Stimulated activated effector memory CD8-positive, alpha-beta T cell treated with anti-CD3 and anti-CD28 coated beads, Interleukin-12 subunit alpha, Interleukin-12 subunit beta, amount 100 ng/mL, for 72 hours (primary cell): Measurements from ENCODE around the gene DRD4.

Experiments
- ATAC-seq: fragments of 150-1000 bp; cut with Tn5 transposase; 2 replicates; pipeline ENCODE4 v1.10.0; 2021
- DNase-seq, 2 donors: peaks; one replicate each; pipeline ENCODE4 v3.0.0; 2021 to 2022; ENCODE audit warnings: low spot score in 2 of 2
- H3K27ac Mint-ChIP-seq: one replicate; pipeline ENCODE4 v1.8.0; 2022; ENCODE audit warnings: mild to moderate bottlenecking, mixed read lengths
- H3K36me3 Mint-ChIP-seq: one replicate; pipeline ENCODE4 v1.8.0; 2022; ENCODE audit warnings: mild to moderate bottlenecking, mixed read lengths
- H3K4me1 Mint-ChIP-seq: one replicate; pipeline ENCODE4 v1.8.0; 2022; ENCODE audit warnings: mixed read lengths
- H3K4me3 Mint-ChIP-seq: one replicate; pipeline ENCODE4 v1.8.0; 2022; ENCODE audit warnings: mild to moderate bottlenecking, mixed read lengths
- H3K9me3 Mint-ChIP-seq: one replicate; pipeline ENCODE4 v1.8.0; 2022; ENCODE audit warnings: mixed read lengths

Gene DRD4

DNA sequence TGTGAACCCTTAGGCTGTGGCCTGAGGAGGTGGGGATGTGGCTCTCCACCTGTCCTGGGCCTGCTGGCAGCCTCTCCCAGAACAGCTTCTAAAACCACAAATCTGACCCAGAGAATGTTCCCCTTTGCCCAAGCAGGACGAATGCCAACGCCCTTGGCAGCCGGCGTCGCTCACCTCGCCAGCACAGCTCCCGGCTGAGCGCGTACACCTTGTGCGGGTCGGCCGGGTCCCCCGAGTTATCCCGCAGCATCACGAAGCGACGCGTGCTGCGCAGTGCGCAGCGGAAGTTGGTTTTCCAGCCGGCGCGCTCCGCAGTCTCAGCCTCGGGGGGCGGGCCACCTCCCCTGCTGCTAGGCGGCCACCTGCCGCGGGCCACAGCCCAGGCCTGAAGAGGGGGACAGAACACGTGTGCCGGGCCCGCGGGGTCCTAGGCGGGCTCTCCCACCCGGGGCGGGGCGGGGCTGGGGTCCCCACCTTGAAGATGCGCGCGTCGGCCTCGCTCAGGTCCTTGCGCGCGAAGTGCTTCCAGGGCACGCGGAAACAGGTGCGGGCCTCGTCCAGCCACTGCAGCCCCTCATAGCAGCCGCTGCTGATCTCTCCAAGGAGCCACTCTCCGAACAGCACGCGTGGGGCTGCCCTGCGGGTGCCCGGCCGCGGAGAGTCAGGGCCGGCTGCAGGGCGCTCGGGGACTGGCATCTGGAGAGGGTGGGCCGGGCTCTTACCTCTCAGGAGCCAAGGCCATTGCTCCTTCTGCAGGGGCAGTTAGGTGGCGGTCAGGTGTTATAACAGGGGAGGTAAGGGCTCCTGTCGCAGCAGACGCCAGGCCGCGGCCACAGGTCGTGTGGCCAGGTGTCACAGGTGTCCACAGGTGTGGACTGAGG is 22.2 kb upstream of the DRD4 start:
- DNase-seq (no peak), ATAC-seq (no peak)
- H3K9me3 Mint-ChIP-seq: no peaks in the 10 kb centered on the region
- peak overlapping the region; percentile 74 for H3K4me3 Mint-ChIP-seq
- H3K27ac Mint-ChIP-seq: peak overlapping the region; percentile 87
- peaks cover 41% of the 10 kb centered on the region for H3K4me1 Mint-ChIP-seq
- peaks cover 68% of the 10 kb centered on the region for H3K36me3 Mint-ChIP-seq

DNA sequence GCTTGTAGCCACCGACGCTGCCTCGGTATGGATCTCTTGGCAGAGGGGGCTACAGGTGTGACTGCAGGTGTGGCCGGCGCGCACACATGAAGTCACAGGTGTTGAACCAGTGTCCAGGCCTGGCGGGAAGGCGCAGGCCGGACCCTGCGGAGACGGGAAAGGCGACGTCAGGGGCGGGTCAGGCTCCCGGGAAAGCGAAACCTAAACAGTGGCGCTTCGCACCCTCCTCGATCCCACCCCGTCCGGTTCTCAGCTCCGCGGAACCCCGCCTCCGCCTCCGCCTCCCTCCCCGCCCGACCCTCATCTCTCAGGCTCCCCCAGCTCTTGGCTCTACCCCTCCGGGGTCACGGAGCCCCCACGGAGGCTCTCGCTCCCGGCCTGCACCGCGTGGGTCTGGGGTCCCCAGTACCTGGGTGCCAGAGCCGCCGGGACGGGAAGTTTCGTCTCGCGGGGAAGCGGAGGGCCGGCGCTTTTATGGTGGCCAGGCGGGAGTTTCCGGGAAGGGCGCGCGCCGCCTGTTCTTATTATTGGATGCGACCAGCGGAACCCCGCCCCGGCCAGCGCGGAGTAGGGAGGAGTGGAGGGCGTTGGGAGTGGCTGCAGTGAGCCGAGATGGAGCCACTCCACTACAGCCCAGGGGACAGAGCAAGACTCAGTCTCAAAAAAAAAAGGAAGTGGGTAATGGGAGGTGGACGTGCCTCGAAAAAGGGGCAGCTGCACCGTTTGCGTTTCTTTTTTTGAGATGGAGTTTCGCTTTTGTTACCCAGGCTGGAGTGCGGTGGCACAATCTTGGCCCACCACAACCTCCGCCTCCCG is 21.4 kb upstream of the DRD4 start, which contains the start of gene IRF7:
TSS of gene IRF7 (minus strand) at position 447 of the 816 bp plus-strand sequence. CDS start 586 bp downstream, outside the sequence.
- Mint-ChIP-seq H3K36me3 (peaks cover 59% of the 10 kb centered on the region), H3K4me3 (peak within 1 kb of the TSS; percentile 74), H3K4me1 (peaks cover 41% of the 10 kb centered on the region), H3K9me3 (no peaks in the 10 kb centered on the region), H3K27ac (peak within 1 kb of the TSS; percentile 87)
- DNase-seq: peak; percentile 81 to 96
- peak; percentile 85 for ATAC-seq

DNA sequence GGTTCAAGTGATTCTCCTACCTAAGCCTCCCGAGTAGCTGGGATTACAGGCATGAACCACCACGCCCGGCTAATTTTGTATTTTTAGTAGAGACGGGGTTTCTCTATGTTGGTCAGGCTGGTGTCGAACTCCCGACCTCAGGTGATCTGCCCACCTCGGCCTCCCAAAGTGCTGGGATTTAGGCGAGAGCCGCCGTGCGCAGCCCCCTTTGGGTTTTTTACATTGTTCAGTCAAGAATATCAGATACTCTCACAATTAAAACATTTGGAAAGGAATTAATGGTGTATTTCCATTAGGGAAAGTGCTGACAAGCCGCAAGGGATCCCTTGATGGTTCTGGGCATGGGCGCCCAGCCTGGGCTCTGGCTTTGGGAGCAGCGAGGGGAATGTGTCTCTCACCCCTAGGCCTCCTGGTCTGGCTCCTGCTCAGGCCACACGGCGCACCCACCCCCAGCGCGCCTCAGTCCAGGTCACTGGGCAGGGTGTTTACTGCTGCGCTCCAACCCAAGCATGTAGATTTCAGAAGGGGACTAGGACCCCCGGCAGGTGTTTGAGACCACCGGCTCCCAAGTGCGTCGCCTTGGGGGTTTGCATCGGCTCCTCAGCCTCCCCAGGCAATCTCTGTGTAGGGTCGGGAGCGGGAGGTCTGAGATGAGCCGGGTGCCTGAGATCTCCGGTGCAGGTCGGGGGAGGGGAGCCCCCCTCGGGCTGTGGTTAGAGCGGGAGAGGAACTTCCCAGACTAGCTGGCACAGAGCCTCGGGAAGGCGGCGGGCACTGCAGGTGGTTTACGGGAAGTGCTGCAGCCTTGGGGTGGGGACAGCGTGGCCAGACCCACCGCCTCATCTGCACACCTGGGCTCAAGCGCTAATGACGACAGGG is 20.5 kb upstream of the DRD4 start:
- peaks cover 41% of the 10 kb centered on the region for H3K4me1 Mint-ChIP-seq
- peak overlapping the region; percentile 74 for H3K4me3 Mint-ChIP-seq

DNA sequence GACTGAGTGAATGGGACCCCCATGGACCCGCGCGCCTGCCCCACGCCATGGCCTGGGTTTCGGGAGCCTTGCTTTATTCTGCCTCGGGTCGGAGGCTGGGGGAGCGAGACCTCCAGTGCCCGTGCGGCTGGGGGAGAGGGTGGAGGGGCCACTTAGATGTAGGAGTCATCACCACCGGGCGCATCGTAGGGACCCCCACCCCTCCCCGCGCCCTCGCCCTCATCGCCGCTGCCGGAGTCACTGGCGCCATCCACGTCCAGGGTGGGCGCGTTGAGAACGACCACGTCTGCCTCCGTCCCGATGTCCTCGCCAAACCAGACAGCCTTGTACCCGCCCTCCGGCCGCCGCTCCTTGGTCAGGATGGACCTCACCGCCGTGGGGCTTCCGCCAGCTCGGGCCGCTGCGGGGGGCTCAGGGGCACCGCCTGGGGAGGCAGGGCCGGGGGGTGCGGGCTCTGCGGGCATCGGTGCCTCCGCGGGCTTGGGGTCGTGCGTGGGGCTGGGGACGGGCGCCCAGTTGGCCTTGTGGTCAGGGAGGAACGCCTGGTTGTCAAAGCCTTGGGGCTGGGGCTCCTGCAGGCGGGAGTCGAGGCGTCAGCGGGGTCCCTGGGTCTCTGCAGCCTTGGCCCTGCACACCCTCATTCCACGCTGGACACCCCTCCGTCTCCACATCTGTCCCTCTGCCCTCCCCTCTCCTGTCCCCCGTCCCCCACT is 19.7 kb upstream of the DRD4 start:
- Mint-ChIP-seq H3K4me3 (no peak overlapping the region), H3K36me3 (peaks cover 48% of the 10 kb centered on the region), H3K27ac (no peak overlapping the region), H3K9me3 (no peaks in the 10 kb centered on the region), H3K4me1 (peaks cover 36% of the 10 kb centered on the region)
- no peak for ATAC-seq
- no peak for DNase-seq

More for the DNA sequence above, 20.5 kb upstream of the DRD4 start:
- ATAC-seq (no peak), DNase-seq (no peak)
- no peaks in the 10 kb centered on the region for H3K9me3 Mint-ChIP-seq
- peak overlapping the region; percentile 87 for H3K27ac Mint-ChIP-seq
- H3K36me3 Mint-ChIP-seq: peaks cover 51% of the 10 kb centered on the region

DNA sequence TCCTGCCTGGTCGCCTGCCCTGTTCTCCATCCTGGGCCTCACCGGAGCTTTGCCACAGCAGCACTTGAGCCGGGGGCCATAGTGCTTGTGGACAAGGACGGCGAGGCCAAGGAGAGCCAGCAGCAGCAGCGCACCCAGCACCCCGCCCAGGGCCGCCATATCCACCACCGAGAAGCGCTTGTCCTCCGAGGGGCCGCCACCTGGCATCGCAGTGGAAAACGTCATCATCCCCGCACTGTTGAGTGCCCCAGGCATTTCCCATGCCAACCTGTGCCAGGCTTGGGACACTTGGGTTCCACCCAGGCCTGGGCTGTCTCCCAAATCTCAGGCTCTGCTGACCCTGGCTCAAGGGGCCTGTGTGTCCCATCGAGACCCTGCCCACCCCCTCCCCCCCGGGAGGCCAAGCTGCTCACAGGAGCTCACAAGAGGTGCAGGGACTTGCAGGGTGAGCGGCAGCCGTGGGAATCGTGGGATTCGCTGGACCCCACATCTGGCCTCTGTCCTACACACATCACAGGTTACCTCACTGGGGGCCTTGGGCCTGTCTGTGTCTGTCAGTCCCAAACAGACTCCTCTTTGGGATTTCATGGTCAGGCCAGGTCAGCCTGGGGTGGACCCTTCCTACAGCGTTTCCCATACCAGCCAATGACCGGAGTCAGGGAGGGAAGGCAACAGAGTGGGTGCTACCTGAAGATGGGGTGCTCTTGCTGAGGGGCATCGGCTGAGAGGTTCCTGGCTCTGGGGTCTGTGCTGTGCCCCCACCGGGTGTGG is 19.0 kb upstream of the DRD4 start:
- no peak overlapping the region for H3K4me3 Mint-ChIP-seq
- DNase-seq: no peak
- peaks cover 41% of the 10 kb centered on the region for H3K36me3 Mint-ChIP-seq
- H3K4me1 Mint-ChIP-seq: peaks cover 28% of the 10 kb centered on the region
- ATAC-seq: no peak
- no peaks in the 10 kb centered on the region for H3K9me3 Mint-ChIP-seq
- peak overlapping the region; percentile 86 for H3K27ac Mint-ChIP-seq

DNA sequence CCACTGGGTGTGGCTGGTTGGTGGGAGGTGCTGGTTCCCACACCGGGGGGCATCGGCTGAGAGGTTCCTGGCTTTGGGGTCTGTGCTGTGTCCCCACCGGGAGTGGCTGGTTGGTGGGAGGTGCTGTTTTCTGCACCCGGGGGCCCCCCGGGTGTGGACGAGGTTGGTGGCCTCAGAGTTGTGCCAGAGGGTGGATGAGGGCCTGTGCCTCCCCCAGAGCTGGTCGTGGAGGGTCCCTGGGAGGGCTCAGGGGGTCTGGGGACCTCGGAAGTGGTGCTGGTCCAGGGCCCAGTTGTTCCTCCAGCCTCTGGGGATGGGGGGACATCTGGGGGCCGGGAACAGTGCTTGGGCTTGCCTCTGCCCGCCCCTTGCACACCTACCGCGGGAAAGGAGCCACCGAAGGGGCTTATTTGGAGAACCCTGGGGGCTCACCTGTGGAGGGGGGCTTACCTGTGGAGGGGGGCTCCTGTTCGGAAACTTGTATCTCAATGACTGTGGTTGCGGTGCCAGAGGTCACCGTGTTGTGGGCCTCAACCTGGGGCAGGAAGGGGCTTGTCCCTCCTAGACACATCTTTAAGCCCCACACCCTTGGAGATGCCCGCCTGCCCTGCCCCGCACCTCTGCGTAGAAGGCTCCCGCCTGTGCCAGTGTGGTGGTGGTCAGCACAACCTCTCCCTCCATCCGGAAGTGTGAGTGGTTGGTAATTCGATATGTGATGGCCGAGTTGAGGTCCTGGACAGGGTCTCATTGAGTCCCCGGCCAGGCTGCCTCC is 18.0 kb upstream of the DRD4 start:
- DNase-seq (no peak), ATAC-seq (no peak)
- Mint-ChIP-seq H3K4me3 (no peak overlapping the region), H3K9me3 (no peaks in the 10 kb centered on the region), H3K36me3 (peaks cover 34% of the 10 kb centered on the region), H3K4me1 (peaks cover 25% of the 10 kb centered on the region), H3K27ac (peak overlapping the region; percentile 86)

DNA sequence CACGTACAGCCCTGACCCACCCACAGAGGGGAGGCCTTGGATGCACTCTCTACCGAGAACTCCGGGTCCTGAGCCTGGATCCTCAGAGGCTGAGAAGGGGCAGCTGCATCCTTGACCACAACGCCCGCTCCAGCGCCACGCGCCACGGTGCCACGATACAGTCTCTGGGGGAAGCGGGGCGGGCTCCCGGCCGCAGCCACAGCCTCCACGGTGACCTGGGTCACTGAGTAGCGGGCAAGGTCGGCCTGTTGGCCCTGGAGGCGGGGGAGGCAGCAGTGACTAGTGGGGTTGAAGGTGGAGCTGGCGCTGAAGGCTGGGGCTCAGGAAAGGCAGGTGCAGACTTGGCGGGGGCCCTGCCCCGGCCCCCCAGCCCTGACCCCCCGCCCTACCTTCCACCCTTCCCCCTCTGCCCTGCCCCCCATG is 17.4 kb upstream of the DRD4 start:
- peaks cover 19% of the 10 kb centered on the region for H3K4me1 Mint-ChIP-seq
- no peaks in the 10 kb centered on the region for H3K9me3 Mint-ChIP-seq
- no peak for ATAC-seq
- H3K27ac Mint-ChIP-seq: no peak overlapping the region
- no peak overlapping the region for H3K4me3 Mint-ChIP-seq
- peaks cover 28% of the 10 kb centered on the region for H3K36me3 Mint-ChIP-seq
- no peak for DNase-seq

DNA sequence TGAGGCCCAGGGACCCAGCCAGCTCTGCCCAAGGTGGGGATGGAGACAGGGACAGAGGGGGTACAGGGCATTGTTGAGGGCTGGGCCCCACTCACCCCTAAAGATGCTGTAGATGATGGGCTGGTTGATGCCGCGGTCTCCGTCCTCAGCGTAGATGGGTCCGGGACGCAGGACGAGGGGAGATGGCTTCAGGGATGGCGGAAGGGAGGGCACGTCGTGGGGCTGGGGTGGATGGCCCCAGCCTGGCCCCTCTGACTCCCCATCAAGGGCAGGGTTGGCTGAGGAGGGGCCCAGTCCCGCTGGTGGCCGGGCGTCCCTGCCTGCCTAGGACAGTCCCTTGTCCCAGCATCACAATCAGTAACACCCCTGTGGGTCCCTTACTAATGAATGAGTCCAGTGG is 16.9 kb upstream of the DRD4 start:
- Mint-ChIP-seq H3K4me1 (peaks cover 17% of the 10 kb centered on the region), H3K4me3 (no peak overlapping the region), H3K9me3 (no peaks in the 10 kb centered on the region), H3K36me3 (peaks cover 25% of the 10 kb centered on the region), H3K27ac (no peak overlapping the region)
- no peak for ATAC-seq
- no peak for DNase-seq

DNA sequence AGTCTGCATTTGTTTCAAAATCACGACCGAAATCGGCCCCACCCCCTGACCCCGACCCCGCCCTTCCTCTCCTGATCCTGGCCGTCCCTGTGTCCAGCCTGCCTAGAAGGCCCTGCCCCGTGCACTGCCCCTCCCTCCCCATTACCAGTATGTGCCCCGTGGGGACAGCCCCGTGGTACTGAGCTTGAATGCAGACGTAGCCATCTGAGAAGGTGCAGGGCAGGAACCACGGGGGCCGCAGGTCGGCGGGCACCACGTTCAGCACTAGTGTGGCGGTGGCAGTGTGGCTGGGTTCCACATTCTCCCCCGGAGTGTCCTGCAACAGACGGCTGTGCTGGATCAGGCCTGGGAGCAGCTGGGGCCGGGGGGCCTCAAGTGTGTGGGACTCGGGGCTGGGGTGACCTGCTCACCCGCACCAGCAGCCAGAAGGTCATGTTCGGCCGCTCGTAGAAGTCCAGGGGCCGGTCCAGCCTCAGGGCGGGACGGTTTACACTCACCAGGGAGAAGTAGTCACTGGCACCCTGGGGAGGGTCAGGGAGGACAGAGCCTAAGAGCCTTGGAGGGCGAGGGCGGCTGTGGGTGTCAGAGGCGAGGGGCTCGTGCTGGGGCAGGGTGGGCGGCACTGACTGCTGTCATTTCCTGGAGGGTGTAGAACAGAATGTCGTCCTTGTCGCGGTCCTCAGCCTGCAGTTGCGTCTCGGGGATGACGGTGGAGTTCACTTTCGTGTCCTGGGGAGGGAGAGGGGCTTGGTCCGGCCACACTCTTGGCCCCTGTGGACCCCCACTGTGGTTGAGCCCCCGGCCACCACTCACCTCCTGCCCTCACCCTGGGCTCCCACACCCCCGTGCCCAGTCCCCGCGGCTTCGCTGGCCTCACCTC is 15.9 kb upstream of the DRD4 start:
- Mint-ChIP-seq H3K4me1 (peaks cover 12% of the 10 kb centered on the region), H3K4me3 (no peak overlapping the region), H3K27ac (no peak overlapping the region), H3K36me3 (peaks cover 15% of the 10 kb centered on the region), H3K9me3 (no peaks in the 10 kb centered on the region)
- ATAC-seq (no peak), DNase-seq (no peak)

DNA sequence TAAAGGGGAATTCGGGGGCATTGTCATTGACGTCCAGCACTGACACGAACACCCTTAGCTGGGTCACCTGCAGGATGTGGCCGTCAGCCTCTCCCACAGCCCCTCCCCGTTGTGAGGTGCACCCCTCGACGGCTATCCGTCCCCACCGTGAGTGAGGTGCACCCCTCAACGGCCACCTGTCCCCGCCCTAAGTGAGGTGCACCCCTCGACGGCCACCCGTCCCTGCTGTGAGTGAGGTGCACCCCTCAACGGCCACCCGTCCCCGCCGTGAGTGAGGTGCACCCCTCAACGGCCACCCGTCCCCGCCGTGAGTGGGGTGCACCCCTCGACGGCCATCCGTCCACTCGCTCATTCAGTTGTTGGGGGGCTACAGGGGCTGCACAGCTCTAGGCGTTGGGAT is 15.2 kb upstream of the DRD4 start:
- Mint-ChIP-seq H3K27ac (no peak overlapping the region), H3K9me3 (no peaks in the 10 kb centered on the region), H3K36me3 (peaks cover 11% of the 10 kb centered on the region), H3K4me1 (peaks cover 6% of the 10 kb centered on the region), H3K4me3 (no peak overlapping the region)
- no peak for DNase-seq
- no peak for ATAC-seq

DNA sequence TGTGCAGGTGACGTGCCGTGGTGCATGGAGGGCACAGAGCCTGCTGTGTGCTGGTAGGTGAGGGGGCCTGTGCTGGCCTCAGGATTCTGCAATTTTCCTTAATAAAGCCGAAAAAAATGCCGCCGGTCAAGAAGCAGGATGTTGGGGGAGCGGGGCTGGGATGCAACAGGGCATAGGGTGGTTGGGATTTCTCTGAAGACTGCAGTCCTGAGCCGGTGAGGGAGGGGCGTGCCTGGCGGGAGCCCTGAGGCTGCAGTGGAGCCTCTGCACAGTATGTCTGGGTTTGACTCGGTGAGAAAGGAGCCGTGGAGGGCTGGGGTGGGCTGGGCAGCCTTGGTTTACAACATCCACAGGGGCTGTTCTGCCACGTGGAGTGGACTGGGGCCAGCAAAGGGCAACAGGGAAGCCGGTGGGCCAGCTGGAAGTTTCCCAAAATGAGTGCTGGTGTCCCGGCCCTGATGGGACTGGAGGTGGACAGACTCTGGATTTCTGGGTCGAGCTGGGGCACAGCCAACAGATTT is 13.7 kb upstream of the DRD4 start:
- Mint-ChIP-seq H3K4me3 (no peak overlapping the region), H3K9me3 (no peaks in the 10 kb centered on the region), H3K4me1 (peaks cover 16% of the 10 kb centered on the region), H3K27ac (no peak overlapping the region), H3K36me3 (peaks cover 18% of the 10 kb centered on the region)
- ATAC-seq (no peak), DNase-seq (no peak)

DNA sequence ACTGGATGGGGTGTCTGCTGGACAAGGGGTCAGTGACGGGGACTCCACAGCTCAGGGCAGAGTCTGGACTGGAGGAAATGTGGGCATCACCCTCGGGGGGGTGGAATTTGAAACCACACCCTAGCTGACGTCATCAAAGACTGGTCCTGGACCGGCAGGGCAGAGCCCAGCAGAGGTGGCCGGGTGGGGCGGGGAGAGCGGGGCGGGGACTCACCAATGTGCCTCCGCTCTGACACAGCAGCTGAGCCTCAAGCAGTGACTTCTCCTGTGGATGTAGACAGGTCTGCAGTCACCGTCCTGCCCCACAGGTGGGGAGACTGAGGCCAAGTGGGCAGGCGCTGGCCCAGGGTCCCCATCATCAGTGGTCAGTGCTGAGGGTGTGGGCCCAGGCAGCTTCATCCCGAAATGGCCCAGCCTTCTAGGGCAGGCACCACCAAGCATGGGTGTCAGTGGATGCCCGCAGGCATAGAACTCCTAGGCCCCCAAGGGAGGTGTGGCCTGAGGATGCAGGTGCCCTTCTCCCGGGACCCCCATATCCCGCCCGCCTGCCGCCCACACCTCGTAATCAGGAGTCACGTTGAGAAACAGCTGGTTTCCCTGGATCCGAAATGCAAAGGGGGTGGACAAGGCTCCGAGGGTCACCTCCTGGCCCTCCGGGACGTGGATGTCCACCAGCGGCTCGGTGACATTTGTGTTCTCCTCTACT is 12.9 kb upstream of the DRD4 start:
- no peaks in the 10 kb centered on the region for H3K9me3 Mint-ChIP-seq
- no peak for ATAC-seq
- no peak overlapping the region for H3K4me3 Mint-ChIP-seq
- no peak for DNase-seq
- H3K27ac Mint-ChIP-seq: no peak overlapping the region
- peaks cover 23% of the 10 kb centered on the region for H3K4me1 Mint-ChIP-seq
- H3K36me3 Mint-ChIP-seq: peaks cover 20% of the 10 kb centered on the region
